Esophagus squamous epithelium (tissue), 4 donors: ENCODE results near the gene CIZ1.

ENCODE experiments used
- POLR2A ChIP-seq, 4 donors: fragments of 450-650 bp; IDR thresholded peaks; one replicate each; pipeline ENCODE4 v1.6.1; 2017; ENCODE audit warnings: antibody characterized with exemption in 4 of 4, mild to moderate bottlenecking in 4 of 4, moderate library complexity in 3 of 4
- TF ChIP-seq, protein P1 (sequence below), 6 experiments: fragments of 450-650 bp in 4 of 6; fragments of 200-600 bp in 2 of 6; sonication (generic) in 2 of 6; IDR thresholded peaks; one replicate each; pipeline ENCODE4 v1.5.1; 2016 to 2019; ENCODE audit warnings: antibody characterized with exemption in 6 of 6, mild to moderate bottlenecking in 4 of 6, moderate library complexity in 4 of 6

- TF ChIP-seq, protein P1, sequence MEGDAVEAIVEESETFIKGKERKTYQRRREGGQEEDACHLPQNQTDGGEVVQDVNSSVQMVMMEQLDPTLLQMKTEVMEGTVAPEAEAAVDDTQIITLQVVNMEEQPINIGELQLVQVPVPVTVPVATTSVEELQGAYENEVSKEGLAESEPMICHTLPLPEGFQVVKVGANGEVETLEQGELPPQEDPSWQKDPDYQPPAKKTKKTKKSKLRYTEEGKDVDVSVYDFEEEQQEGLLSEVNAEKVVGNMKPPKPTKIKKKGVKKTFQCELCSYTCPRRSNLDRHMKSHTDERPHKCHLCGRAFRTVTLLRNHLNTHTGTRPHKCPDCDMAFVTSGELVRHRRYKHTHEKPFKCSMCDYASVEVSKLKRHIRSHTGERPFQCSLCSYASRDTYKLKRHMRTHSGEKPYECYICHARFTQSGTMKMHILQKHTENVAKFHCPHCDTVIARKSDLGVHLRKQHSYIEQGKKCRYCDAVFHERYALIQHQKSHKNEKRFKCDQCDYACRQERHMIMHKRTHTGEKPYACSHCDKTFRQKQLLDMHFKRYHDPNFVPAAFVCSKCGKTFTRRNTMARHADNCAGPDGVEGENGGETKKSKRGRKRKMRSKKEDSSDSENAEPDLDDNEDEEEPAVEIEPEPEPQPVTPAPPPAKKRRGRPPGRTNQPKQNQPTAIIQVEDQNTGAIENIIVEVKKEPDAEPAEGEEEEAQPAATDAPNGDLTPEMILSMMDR (IDR thresholded peaks at IDR 0.05): no peak
- TF ChIP-seq POLR2A (IDR thresholded peaks at IDR 0.05): no peak
Measured at GRCh38 chr9:128211981-128212281, 20.6 kb upstream of the CIZ1 start.
